Fibroblast of pulmonary artery (primary cell): ENCODE measurements around the gene TAS2R38.
"Not testable (repeated sequence)": the region's sequence is repeated elsewhere in the genome, so short reads cannot be mapped to it uniquely, and the experiment has no call there.

Experiments used
- DNase-seq: peaks from one replicate; pipeline ENCODE4 v3.0.0-alpha.2; 2010; ENCODE audit warnings: low read depth
- H3K4me3 ChIP-seq: replicated peaks from 2 replicates; pipeline ENCODE4 v1.5.1; 2011; ENCODE audit warnings: low read depth, mild to moderate bottlenecking, control low read depth, low read length, moderate library complexity
- CTCF ChIP-seq: IDR thresholded peaks from 2 replicates; pipeline ENCODE4 v1.5.1; 2011; ENCODE audit warnings: mild to moderate bottlenecking, control low read depth, low read length, inconsistent platforms; ENCODE audit errors: missing control alignments

TAS2R38 gene

DNA sequence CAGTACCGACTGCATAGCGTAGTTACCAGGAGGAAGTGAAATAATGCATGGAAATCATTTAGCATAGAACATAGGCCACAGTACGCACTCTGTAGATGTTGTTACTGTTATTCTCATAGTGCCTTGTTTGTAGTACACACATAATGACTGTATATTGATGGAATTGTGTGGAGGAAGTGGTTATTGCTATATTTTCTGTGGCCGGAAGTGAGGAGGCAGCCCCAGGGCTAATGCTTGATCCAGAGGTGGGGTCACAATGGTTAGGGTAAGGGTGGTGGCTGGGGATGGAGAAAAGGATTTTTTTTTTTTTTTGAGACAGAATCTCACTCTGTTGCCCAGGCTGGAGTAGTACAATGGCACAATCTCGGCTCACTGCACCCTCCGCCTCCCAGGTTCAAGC lies 17.6 kb upstream of the TAS2R38 start:
- no peak for DNase-seq
- no peak overlapping the region for H3K4me3 ChIP-seq
- TF ChIP-seq CTCF: no peak

GRCh38 chr7:141990011-141990725 lies 16.6 kb upstream of the TAS2R38 start:
- H3K4me3 ChIP-seq: no peak overlapping the region
- no peak for TF ChIP-seq CTCF
- DNase-seq: no peak

- not testable (repeated sequence) for H3K4me3 ChIP-seq, DNase-seq
Measured at GRCh38 chr7:141987803-141988202, 14.2 kb upstream of the TAS2R38 start.

DNA sequence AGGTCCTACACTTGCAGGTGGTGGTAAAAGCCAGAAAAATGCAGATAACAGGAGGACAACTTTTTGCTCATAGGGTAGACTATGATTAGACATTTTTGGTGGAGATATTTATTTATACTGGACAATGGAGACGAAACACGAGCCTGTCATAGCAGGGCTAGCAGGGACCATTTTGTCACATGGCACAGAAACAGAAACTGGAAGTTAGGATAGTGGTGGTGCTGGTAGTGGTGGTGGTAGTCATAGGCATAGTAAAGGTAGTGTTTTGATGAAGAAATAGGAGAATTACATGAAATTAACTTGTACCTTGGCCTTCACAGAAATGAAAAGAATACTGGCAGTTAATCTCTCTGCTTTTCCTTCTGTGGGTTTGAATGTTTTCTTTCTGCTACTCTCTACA lies 13.3 kb upstream of the TAS2R38 start:
- TF ChIP-seq CTCF: no peak
- DNase-seq: no peak
- H3K4me3 ChIP-seq: no peak overlapping the region

GRCh38 chr7:141985926-141986325 lies 12.4 kb upstream of the TAS2R38 start:
- not testable (repeated sequence) for DNase-seq, H3K4me3 ChIP-seq

DNA sequence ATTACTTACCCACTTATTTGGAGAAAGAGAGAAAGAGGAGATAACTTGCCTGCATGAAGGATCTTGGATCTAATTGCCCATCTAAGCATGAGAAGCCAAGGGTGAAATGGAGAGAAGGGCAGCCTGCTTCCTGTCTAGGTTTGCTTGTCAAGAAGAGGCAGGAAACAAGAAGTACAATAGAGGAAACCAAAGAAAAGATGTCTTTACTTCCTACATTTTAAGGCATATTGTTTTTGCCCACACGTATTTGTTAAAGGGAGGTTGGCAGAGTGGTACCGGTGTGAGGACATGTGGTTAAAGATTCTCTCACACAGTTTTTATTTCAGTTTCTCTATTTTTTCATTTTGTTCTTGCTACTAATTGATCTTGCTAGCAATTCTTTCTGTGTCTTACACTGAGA lies 6.0 kb upstream of the TAS2R38 start:
- no peak for DNase-seq
- H3K4me3 ChIP-seq: no peak overlapping the region
- TF ChIP-seq CTCF: no peak

GRCh38 chr7:141978351-141978750 lies 4.8 kb upstream of the TAS2R38 start:
- DNase-seq: no peak
- no peak overlapping the region for H3K4me3 ChIP-seq
- no peak for TF ChIP-seq CTCF

DNA sequence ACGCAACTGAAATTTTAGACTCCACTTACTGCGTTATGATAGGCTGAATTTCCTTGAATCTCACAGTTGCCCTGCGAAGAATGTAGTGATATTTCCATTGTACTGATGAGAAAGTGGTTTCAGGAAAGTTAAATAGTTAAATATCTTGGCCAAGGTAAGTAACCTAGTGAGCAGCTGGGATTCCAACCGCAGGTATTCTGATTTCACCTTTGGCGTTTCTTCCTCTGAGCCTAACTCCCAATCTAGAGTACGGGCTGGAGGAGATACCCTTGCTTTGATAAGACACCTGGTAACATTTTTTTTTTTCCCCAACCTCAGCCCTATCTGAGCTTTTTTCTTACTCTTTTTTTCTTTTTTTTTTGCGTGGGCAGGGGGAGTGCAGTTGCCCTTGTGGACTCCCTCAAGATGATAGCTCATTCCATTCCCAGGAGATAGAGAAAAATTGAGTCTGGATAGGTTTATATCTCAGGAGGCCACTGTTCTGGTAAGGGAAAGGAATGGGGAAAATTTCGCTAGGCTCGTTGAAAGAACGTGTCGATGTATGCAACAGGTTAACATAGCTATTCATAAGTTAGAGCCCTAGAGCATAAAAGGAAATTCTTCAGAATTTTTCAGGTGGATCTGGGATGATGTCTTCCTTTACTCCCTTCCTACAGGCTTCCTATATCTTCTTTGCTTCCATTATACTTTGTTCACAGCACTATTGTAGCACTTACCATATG lies 3.1 kb upstream of the TAS2R38 start:
- H3K4me3 ChIP-seq: no peak overlapping the region
- no peak for TF ChIP-seq CTCF
- no peak for DNase-seq
